Measurements from ENCODE around the gene MUC12.

GRCh38 chr7:101058355-101058754 lies 89.0 kb downstream of the MUC12 start:
- TF ChIP-seq, protein P1, sequence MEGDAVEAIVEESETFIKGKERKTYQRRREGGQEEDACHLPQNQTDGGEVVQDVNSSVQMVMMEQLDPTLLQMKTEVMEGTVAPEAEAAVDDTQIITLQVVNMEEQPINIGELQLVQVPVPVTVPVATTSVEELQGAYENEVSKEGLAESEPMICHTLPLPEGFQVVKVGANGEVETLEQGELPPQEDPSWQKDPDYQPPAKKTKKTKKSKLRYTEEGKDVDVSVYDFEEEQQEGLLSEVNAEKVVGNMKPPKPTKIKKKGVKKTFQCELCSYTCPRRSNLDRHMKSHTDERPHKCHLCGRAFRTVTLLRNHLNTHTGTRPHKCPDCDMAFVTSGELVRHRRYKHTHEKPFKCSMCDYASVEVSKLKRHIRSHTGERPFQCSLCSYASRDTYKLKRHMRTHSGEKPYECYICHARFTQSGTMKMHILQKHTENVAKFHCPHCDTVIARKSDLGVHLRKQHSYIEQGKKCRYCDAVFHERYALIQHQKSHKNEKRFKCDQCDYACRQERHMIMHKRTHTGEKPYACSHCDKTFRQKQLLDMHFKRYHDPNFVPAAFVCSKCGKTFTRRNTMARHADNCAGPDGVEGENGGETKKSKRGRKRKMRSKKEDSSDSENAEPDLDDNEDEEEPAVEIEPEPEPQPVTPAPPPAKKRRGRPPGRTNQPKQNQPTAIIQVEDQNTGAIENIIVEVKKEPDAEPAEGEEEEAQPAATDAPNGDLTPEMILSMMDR (IDR thresholded peaks at IDR 0.05) = no peak
- no peak for TF ChIP-seq POLR2AphosphoS5 (IDR thresholded peaks at IDR 0.05)
